ENCODE results near the gene GPR25.

DNA sequence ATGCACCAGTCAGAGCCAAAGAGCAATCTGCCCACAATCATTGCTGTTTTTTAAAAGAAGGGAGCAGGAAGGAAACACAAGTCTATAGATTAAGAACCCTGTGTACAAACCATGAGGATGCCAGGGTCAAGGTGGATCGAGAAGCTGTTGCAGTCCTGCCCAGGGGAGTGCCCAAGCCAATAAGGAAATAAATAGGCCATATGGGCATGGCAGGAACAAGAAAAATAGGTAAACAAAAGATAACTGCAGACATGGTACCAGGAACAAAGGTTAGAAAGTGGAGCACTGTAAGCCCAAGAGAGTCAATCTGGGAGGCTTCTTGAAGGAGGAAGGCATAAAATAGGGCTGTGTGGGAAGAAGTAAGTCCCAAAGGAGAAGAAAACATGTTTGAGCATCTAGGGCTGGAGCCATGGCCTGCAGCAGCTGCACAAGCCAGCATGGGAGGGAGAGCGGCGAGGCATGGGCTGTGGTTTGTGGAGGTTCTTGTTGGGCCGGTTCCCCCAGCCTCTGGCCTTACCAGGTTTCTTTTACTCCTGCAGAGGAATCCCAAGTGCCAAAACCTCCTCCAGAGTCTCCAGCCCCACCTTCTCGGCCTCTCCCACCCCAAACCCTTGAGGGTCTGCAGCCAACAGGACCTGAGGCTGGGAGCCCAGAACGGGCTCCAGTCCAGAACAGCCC lies 35.5 kb downstream of the GPR25 start:
- TF ChIP-seq CTCF (IDR thresholded peaks at IDR 0.05) (no peak), POLR2A (IDR thresholded peaks at IDR 0.05) (no peak)

Data from uterus (tissue), 2 donors.